Body of pancreas (tissue), 4 donors: Measurements from ENCODE around the gene PCSK1N. TPM values are rescaled to one million over a fixed set of nuclear protein-coding genes. Genes with fewer than 3 reads are reported as not detected.

Experiments used
- ATAC-seq: fragments of 150-250 bp; one replicate; pipeline ENCODE4 v1.9.1; 2016
- DNase-seq, 4 donors: peaks; one replicate each; pipeline ENCODE4 v3.0.0-alpha.2; 2019
- H3K27ac ChIP-seq, 4 donors: fragments of 200-600 bp; sonication (generic); 1 replicate in 3 of 4; 2 replicates in 1 of 4; pipeline versions ENCODE4 v1.5.1 to v1.6.1; 2016 to 2019; ENCODE audit warnings: mild to moderate bottlenecking in 1 of 4, mixed read lengths in 1 of 4, moderate library complexity in 1 of 4
- H3K27me3 ChIP-seq, 2 donors: fragments of 200-600 bp; sonication (generic); one replicate each; pipeline ENCODE4 v1.6.0; 2016; ENCODE audit warnings: mild to moderate bottlenecking in 1 of 2
- H3K36me3 ChIP-seq, 2 donors: fragments of 200-600 bp; sonication (generic); replicated peaks in 1 of 2; 2 replicates each; pipeline ENCODE4 v1.5.1; 2016; ENCODE audit warnings: low read depth in 2 of 2; ENCODE audit not compliant: insufficient read depth in 1 of 2
- H3K4me1 ChIP-seq: fragments of 200-600 bp; sonication (generic); one replicate; pipeline ENCODE4 v1.6.0; 2016
- H3K4me3 ChIP-seq, 2 donors: fragments of 200-600 bp; sonication (generic); 1 replicate in 1 of 2; 2 replicates in 1 of 2; pipeline ENCODE4 v1.5.1; 2016 to 2019
- H3K9me3 ChIP-seq, 3 donors: fragments of 200-600 bp; sonication (generic); 1 replicate in 2 of 3; 2 replicates in 1 of 3; pipeline ENCODE4 v1.5.1; 2016
- CTCF ChIP-seq, 7 experiments: fragments of 450-650 bp in 4 of 7; fragments of 200-600 bp in 3 of 7; sonication (generic) in 3 of 7; IDR thresholded peaks; one replicate each; pipeline ENCODE4 v1.5.1; 2016 to 2019; ENCODE audit warnings: antibody characterized with exemption in 7 of 7
- POLR2A ChIP-seq, 3 donors: fragments of 450-650 bp; IDR thresholded peaks; one replicate each; pipeline ENCODE4 v1.6.1; 2016; ENCODE audit warnings: antibody characterized with exemption in 3 of 3, mild to moderate bottlenecking in 2 of 3
- WGBS, 2 donors: methylation state at CpG; one replicate each; pipeline ENCODE4 v1.1.5; 2017; 5-methylcytosine and 5-hydroxymethylcytosine counted together
- intact Hi-C: fragments of 100-400 bp; cut with DNase I; formaldehyde crosslinking; loops from one replicate; pipeline ENCODE4 v1.15.1; 2023
- total RNA-seq, 2 donors: library from RNA; depleted of rRNA; stranded (reverse); fragments of >200 nt; gene quantifications; one replicate each; pipeline ENCODE4 v1.1.0, GENCODE V29; 2016

The PCSK1N gene
- total RNA-seq, 2 donors from 2014 or later: 110 to 196 TPM

GRCh38 chrX:48786341-48786800 is 49.0 kb downstream of the PCSK1N start, which contains the start of gene GATA1:
Gene GATA1 (plus strand): TSS chrX:48786590. CDS start chrX:48791110, 4,520 bp downstream.
- TF ChIP-seq POLR2A (IDR thresholded peaks at IDR 0.05) (no peak), CTCF (IDR thresholded peaks at IDR 0.05) (no peak)
- Histone ChIP-seq H3K9me3 (no peaks in the 10 kb centered on the region), H3K36me3 (no peaks in the 10 kb centered on the region), H3K4me1 (no peaks in the 10 kb centered on the region), H3K27me3 (no peaks in the 10 kb centered on the region), H3K27ac (no peak within 1 kb of the TSS), H3K4me3 (no peak within 1 kb of the TSS)
- intact Hi-C loops: no loop called here
- ATAC-seq (no peak), DNase-seq (no peak)
- WGBS, 2 donors: 69% methylated on average over 6 of the region's 7 CpGs; no CpG with 5 or more reads in 1 of the 2 donors

GRCh38 chrX:48785540-48786214 is 49.7 kb downstream of the PCSK1N start:
- TF ChIP-seq POLR2A (IDR thresholded peaks at IDR 0.05): no peak
- TF ChIP-seq CTCF (IDR thresholded peaks at IDR 0.05): no peak
- H3K27me3 ChIP-seq: no peaks in the 10 kb centered on the region

GRCh38 chrX:48785186-48785539 is 50.2 kb downstream of the PCSK1N start:
- intact Hi-C loops: no loop called here
- no peaks in the 10 kb centered on the region for H3K9me3 ChIP-seq
- TF ChIP-seq CTCF (IDR thresholded peaks at IDR 0.05) (no peak), POLR2A (IDR thresholded peaks at IDR 0.05) (no peak)
- no peak overlapping the region for H3K27ac ChIP-seq
- DNase-seq (no peak), ATAC-seq (no peak)
- H3K4me3 ChIP-seq: no peak overlapping the region
- no peaks in the 10 kb centered on the region for H3K4me1 ChIP-seq
- no peaks in the 10 kb centered on the region for H3K27me3 ChIP-seq
- no CpG with 5 or more reads among the region's 1 CpG for WGBS, 2 donors
- no peaks in the 10 kb centered on the region for H3K36me3 ChIP-seq

More at GRCh38 chrX:48785540-48786214, 49.7 kb downstream of the PCSK1N start:
- no peaks in the 10 kb centered on the region for H3K36me3 ChIP-seq
- intact Hi-C loops: no loop called here
- H3K4me3 ChIP-seq: no peak overlapping the region
- ATAC-seq: no peak
- WGBS, 2 donors: 73 to 77% methylated on average over 9 to 12 of the region's 16 CpGs
- H3K9me3 ChIP-seq: no peaks in the 10 kb centered on the region
- DNase-seq: no peak
- H3K27ac ChIP-seq: no peak overlapping the region
- H3K4me1 ChIP-seq: no peaks in the 10 kb centered on the region

GRCh38 chrX:48784726-48785125 is 50.7 kb downstream of the PCSK1N start:
- ATAC-seq: no peak
- no peak overlapping the region for H3K4me3 ChIP-seq
- no peak for TF ChIP-seq POLR2A (IDR thresholded peaks at IDR 0.05)
- TF ChIP-seq CTCF (IDR thresholded peaks at IDR 0.05): no peak
- DNase-seq: no peak
- no peaks in the 10 kb centered on the region for H3K36me3 ChIP-seq
- 45 to 50% methylated on average over 2 to 3 of the region's 3 CpGs for WGBS, 2 donors
- no peak overlapping the region for H3K27ac ChIP-seq
- H3K4me1 ChIP-seq: no peaks in the 10 kb centered on the region
- no peaks in the 10 kb centered on the region for H3K9me3 ChIP-seq
- no peaks in the 10 kb centered on the region for H3K27me3 ChIP-seq
- intact Hi-C loops: no loop called here

- ATAC-seq: no peak
- 60 to 63% methylated on average over 1 to 5 of the region's 13 CpGs for WGBS, 2 donors
- no peak for DNase-seq
- Histone ChIP-seq H3K9me3 (no peaks in the 10 kb centered on the region), H3K36me3 (no peaks in the 10 kb centered on the region), H3K27me3 (no peaks in the 10 kb centered on the region), H3K4me1 (no peaks in the 10 kb centered on the region), H3K4me3 (no peak overlapping the region), H3K27ac (no peak overlapping the region)
- intact Hi-C loops: no loop called here
- TF ChIP-seq CTCF (IDR thresholded peaks at IDR 0.05): no peak
- TF ChIP-seq POLR2A (IDR thresholded peaks at IDR 0.05): no peak
Measured at GRCh38 chrX:48782795-48783194, 52.6 kb downstream of the PCSK1N start.
